K562 (cell line): ENCODE results near the gene MPPED2. TPM values are rescaled to one million over a fixed set of nuclear protein-coding genes. Genes with fewer than 3 reads are reported as not detected.

ENCODE experiments used
- ATAC-seq: fragments of 200-7000 bp; cut with Tn5 transposase; 3 replicates; pipeline ENCODE4 v1.9.1; 2020; ENCODE audit warnings: moderate library complexity
- BruUV-seq: library from RNA; stranded (reverse); fragments of 400-500 nt; replicated peaks from 2 replicates; lab custom pipeline; 2021; lab: Mats Ljungman, UMichigan
- CTCF ChIA-PET: fragments of 300-600 bp; formaldehyde crosslinking; extraction: SDS; loops from one replicate; lab custom pipeline; 2021; ENCODE audit warnings: low intra/inter-chr PET ratio; lab: Yijun Ruan, JAX
- POLR2A ChIA-PET: fragments of 300-600, 350-650 bp; sonication (Branson Sonifier 250); formaldehyde crosslinking; extraction: SDS; loops from one replicate; lab custom pipeline; 2021; ENCODE audit warnings: antibody characterized with exemption, inconsistent platforms; lab: Yijun Ruan, JAX
- DNase-seq, 4 experiments: peaks; one replicate each; pipeline versions ENCODE4 v3.0.0 to v3.0.0-alpha.2; 2011 to 2018; ENCODE audit warnings: low spot score in 3 of 4, mixed read lengths in 3 of 4; ENCODE audit errors: extremely low read depth in 1 of 4
- FAIRE-seq: peaks from 2 replicates; lab custom pipeline; 2011; peaks lifted over from hg19 to GRCh38; lab: Jason Lieb, UNC
- H2AFZ ChIP-seq: 2 replicates; pipeline ENCODE4 v1.6.0; 2011; ENCODE audit warnings: low read depth, low read length, control low read depth, inconsistent platforms
- H3K27ac ChIP-seq: fragments of 200-600 bp; 3 replicates; pipeline ENCODE4 v1.8.0; 2011; ENCODE audit warnings: low read depth, mild to moderate bottlenecking, control low read depth, inconsistent platforms, low read length, moderate library complexity, mixed read lengths; ENCODE audit errors: extremely low read depth
- H3K27me3 ChIP-seq, 2 experiments: fragments of 300-600 bp in 1 of 2; 2 replicates in 1 of 2; 3 replicates in 1 of 2; pipeline versions ENCODE4 v1.6.0 to v1.8.0; 2011; ENCODE audit warnings: inconsistent platforms in 2 of 2, low read length in 2 of 2, mild to moderate bottlenecking in 1 of 2, mixed read lengths in 1 of 2, moderate library complexity in 1 of 2; ENCODE audit not compliant: control insufficient read depth in 2 of 2, insufficient read depth in 2 of 2
- H3K36me3 ChIP-seq: fragments of 300-600 bp; 3 replicates; pipeline ENCODE4 v1.8.0; 2011; ENCODE audit warnings: mild to moderate bottlenecking, low read length, inconsistent platforms; ENCODE audit not compliant: control insufficient read depth, insufficient read depth
- H3K4me1 ChIP-seq, 2 experiments: fragments of 200-600 bp in 1 of 2; replicated peaks in 1 of 2; 2 replicates in 1 of 2; 3 replicates in 1 of 2; pipeline versions ENCODE4 v1.5.1 to v1.8.0; 2011; ENCODE audit warnings: inconsistent platforms in 2 of 2, low read length in 2 of 2, mild to moderate bottlenecking in 1 of 2, mixed read lengths in 1 of 2, moderate library complexity in 1 of 2; ENCODE audit not compliant: control insufficient read depth in 2 of 2, insufficient read depth in 2 of 2
- H3K4me2 ChIP-seq: 2 replicates; pipeline ENCODE4 v1.6.1; 2011; ENCODE audit warnings: low read length, control low read depth, inconsistent platforms, mixed read lengths; ENCODE audit not compliant: insufficient read depth
- H3K4me3 ChIP-seq: fragments of 200-600 bp; sonication (generic), shearing (Covaris generic); 2 replicates; pipeline ENCODE4 v1.5.1; 2016; ENCODE audit warnings: control low read depth, inconsistent platforms
- H3K79me2 ChIP-seq: fragments of 200-600 bp; 3 replicates; pipeline ENCODE4 v1.8.0; 2011; ENCODE audit warnings: low read length, inconsistent platforms; ENCODE audit not compliant: control insufficient read depth, insufficient read depth
- H3K9ac ChIP-seq, 2 experiments: 2 replicates each; pipeline versions ENCODE4 v1.6.0 to v1.6.1; 2011; ENCODE audit warnings: low read depth in 2 of 2, low read length in 2 of 2, control low read depth in 1 of 2, inconsistent platforms in 1 of 2, mild to moderate bottlenecking in 1 of 2, mixed read lengths in 1 of 2; ENCODE audit not compliant: insufficient read depth in 1 of 2
- H3K9me1 ChIP-seq: one replicate; pipeline ENCODE4 v1.6.0; 2011; ENCODE audit warnings: inconsistent platforms, mild to moderate bottlenecking, low read length, moderate library complexity; ENCODE audit not compliant: control insufficient read depth, insufficient read depth
- H3K9me3 ChIP-seq: replicated peaks from 2 replicates; pipeline ENCODE4 v1.5.1; 2011; ENCODE audit warnings: low read depth, low read length, inconsistent platforms; ENCODE audit not compliant: control insufficient read depth, insufficient read depth
- H4K20me1 ChIP-seq: replicated peaks from 2 replicates; pipeline ENCODE4 v1.6.1; 2011; ENCODE audit warnings: low read length, inconsistent platforms, mixed read lengths; ENCODE audit not compliant: control insufficient read depth, insufficient read depth
- FOXP1 ChIP-seq: sonication (generic); formaldehyde crosslinking; IDR thresholded peaks from 2 replicates; pipeline ENCODE4 v1.8.0; 2022; ENCODE audit warnings: mild to moderate bottlenecking, missing genetic modification reagents
- GATA2 ChIP-seq: sonication (generic); formaldehyde crosslinking; IDR thresholded peaks from 2 replicates; pipeline ENCODE4 v1.4.0; 2020; ENCODE audit warnings: mild to moderate bottlenecking, missing genetic modification reagents
- HDAC2 ChIP-seq: fragments of 450-650 bp; IDR thresholded peaks from 2 replicates; pipeline ENCODE4 v1.6.1; 2016; ENCODE audit warnings: mild to moderate bottlenecking
- NCOA6 ChIP-seq: fragments of 450-650 bp; IDR thresholded peaks from 2 replicates; pipeline ENCODE4 v1.6.1; 2017; ENCODE audit warnings: mild to moderate bottlenecking
- POLR2H ChIP-seq: IDR thresholded peaks from 2 replicates; pipeline ENCODE4 v1.6.1; 2016; ENCODE audit warnings: missing genetic modification characterization, low read depth, mild to moderate bottlenecking, control low read depth, missing compliant biosample characterization, moderate library complexity
- PRMT5 ChIP-seq: sonication (generic); formaldehyde crosslinking; IDR thresholded peaks from 2 replicates; pipeline ENCODE4 v1.5.0; 2020; ENCODE audit warnings: missing genetic modification reagents
- PRPF4 ChIP-seq: fragments of 200-400 bp; formaldehyde crosslinking; IDR thresholded peaks from one replicate; pipeline ENCODE4 v1.6.1; 2017; ENCODE audit warnings: low read length, low read depth, mild to moderate bottlenecking; ENCODE audit not compliant: insufficient read depth, poor library complexity, severe bottlenecking
- RAD51 ChIP-seq: fragments of 450-650 bp; IDR thresholded peaks from 2 replicates; pipeline ENCODE4 v1.7.1; 2016; ENCODE audit warnings: low read depth, mild to moderate bottlenecking, borderline replicate concordance
- RBM15 ChIP-seq: fragments of 200-400 bp; formaldehyde crosslinking; IDR thresholded peaks from 2 replicates; pipeline ENCODE4 v1.6.1; 2018; ENCODE audit warnings: mild to moderate bottlenecking, low read length, moderate library complexity; ENCODE audit not compliant: insufficient read depth
- SMARCA5 ChIP-seq: fragments of 450-650 bp; IDR thresholded peaks from 2 replicates; pipeline ENCODE4 v1.6.1; 2016
- TRIM28 ChIP-seq: fragments of 450-650 bp; IDR thresholded peaks from 2 replicates; pipeline ENCODE4 v1.6.1; 2017
- ZNF175 ChIP-seq: fragments of 200-800 bp; sonication (Bioruptor generic); IDR thresholded peaks from 2 replicates; pipeline ENCODE4 v1.6.1; 2016; ENCODE audit warnings: low read depth, mild to moderate bottlenecking, missing genetic modification characterization, missing compliant biosample characterization
- ZNF395 ChIP-seq: fragments of 200-800 bp; sonication (Bioruptor generic); IDR thresholded peaks from 2 replicates; pipeline ENCODE4 v1.6.1; 2017; ENCODE audit warnings: missing genetic modification characterization, missing compliant biosample characterization
- ZNF699 ChIP-seq: fragments of 250-450 bp; sonication (Bioruptor Pico); IDR thresholded peaks from 2 replicates; pipeline ENCODE4 v1.8.0; 2021; ENCODE audit warnings: mild to moderate bottlenecking, moderate library complexity; ENCODE audit not compliant: insufficient replicate concordance
- in situ Hi-C: fragments of 300-500 bp; cut with MboI; formaldehyde crosslinking; loops from 4 replicates; pipeline ENCODE4 v1.15.0; 2018; ENCODE audit warnings: inconsistent platforms, mixed read lengths
- intact Hi-C: fragments of 100-400 bp; cut with micrococcal nuclease; formaldehyde crosslinking; loops from 2 replicates; pipeline ENCODE4 v1.14.2; 2022
- polyA plus RNA-seq, 8 experiments: library from polyadenylated mRNA; depleted of rRNA in 4 of 8; stranded (reverse) in 5 of 8; unstranded in 3 of 8; fragments of >200 nt; fragmentation: Nextera tagmentation in 2 of 8; fragmentation: Illumina TruSeq in 1 of 8; extraction: Ambion mirVana in 2 of 8; extraction: Trizol in 1 of 8; gene quantifications; 2 replicates each; pipeline versions ENCODE4 v1.2.1 to v1.2.3, GENCODE V29; 2011 to 2014; ENCODE audit warnings: inconsistent platforms in 1 of 8, missing spikeins in 1 of 8
- total RNA-seq, 7 experiments: library from RNA; depleted of rRNA in 6 of 7; stranded (reverse); fragments of >200 nt in 6 of 7; fragmentation: Illumina TruSeq in 2 of 7; extraction: Trizol in 2 of 7; gene quantifications; 2 replicates each; pipeline versions ENCODE4 v1.2.1 to v1.2.3, GENCODE V29; 2011 to 2021; ENCODE audit warnings: low replicate concordance in 1 of 7
- TF ChIP-seq, protein P1 (sequence below): sonication (generic); formaldehyde crosslinking; IDR thresholded peaks from 2 replicates; pipeline ENCODE4 v1.8.1; 2023; ENCODE audit warnings: missing genetic modification reagents, mild to moderate bottlenecking, borderline replicate concordance
- TF ChIP-seq, protein P2 (sequence below): sonication (generic); formaldehyde crosslinking; IDR thresholded peaks from 2 replicates; pipeline ENCODE4 v1.9.0; 2022; ENCODE audit warnings: mild to moderate bottlenecking, missing genetic modification reagents
- TF ChIP-seq, protein P3 (sequence below): fragments of 250-450 bp; sonication (Bioruptor Pico); IDR thresholded peaks from 2 replicates; pipeline ENCODE4 v1.8.0; 2021; ENCODE audit warnings: moderate library complexity, mild to moderate bottlenecking, inconsistent platforms

The MPPED2 gene
- total and polyA plus RNA-seq, 9 of the 15 experiments (the other 6 are each of a cell fraction or from before 2014, with no cell fraction given) = not detected

GRCh38 chr11:30435488-30435887 is 150.7 kb downstream of the MPPED2 start:
- no peaks in the 10 kb centered on the region for H3K9me1 ChIP-seq
- TF ChIP-seq, protein P1, sequence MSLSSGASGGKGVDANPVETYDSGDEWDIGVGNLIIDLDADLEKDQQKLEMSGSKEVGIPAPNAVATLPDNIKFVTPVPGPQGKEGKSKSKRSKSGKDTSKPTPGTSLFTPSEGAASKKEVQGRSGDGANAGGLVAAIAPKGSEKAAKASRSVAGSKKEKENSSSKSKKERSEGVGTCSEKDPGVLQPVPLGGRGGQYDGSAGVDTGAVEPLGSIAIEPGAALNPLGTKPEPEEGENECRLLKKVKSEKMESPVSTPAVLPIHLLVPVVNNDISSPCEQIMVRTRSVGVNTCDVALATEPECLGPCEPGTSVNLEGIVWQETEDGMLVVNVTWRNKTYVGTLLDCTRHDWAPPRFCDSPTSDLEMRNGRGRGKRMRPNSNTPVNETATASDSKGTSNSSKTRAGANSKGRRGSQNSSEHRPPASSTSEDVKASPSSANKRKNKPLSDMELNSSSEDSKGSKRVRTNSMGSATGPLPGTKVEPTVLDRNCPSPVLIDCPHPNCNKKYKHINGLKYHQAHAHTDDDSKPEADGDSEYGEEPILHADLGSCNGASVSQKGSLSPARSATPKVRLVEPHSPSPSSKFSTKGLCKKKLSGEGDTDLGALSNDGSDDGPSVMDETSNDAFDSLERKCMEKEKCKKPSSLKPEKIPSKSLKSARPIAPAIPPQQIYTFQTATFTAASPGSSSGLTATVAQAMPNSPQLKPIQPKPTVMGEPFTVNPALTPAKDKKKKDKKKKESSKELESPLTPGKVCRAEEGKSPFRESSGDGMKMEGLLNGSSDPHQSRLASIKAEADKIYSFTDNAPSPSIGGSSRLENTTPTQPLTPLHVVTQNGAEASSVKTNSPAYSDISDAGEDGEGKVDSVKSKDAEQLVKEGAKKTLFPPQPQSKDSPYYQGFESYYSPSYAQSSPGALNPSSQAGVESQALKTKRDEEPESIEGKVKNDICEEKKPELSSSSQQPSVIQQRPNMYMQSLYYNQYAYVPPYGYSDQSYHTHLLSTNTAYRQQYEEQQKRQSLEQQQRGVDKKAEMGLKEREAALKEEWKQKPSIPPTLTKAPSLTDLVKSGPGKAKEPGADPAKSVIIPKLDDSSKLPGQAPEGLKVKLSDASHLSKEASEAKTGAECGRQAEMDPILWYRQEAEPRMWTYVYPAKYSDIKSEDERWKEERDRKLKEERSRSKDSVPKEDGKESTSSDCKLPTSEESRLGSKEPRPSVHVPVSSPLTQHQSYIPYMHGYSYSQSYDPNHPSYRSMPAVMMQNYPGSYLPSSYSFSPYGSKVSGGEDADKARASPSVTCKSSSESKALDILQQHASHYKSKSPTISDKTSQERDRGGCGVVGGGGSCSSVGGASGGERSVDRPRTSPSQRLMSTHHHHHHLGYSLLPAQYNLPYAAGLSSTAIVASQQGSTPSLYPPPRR (CRISPR knock-in tag) = no peak
- TF ChIP-seq, protein P2, sequence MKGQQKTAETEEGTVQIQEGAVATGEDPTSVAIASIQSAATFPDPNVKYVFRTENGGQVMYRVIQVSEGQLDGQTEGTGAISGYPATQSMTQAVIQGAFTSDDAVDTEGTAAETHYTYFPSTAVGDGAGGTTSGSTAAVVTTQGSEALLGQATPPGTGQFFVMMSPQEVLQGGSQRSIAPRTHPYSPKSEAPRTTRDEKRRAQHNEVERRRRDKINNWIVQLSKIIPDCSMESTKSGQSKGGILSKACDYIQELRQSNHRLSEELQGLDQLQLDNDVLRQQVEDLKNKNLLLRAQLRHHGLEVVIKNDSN (CRISPR knock-in tag) = no peak
- TF ChIP-seq ZNF395 = no peak
- TF ChIP-seq PRPF4 = no peak
- TF ChIP-seq SMARCA5 = no peak
- TF ChIP-seq RBM15 = no peak
- TF ChIP-seq TRIM28 = no peak
- no peak for TF ChIP-seq PRMT5 (CRISPR knock-in tag)
- no peak for TF ChIP-seq ZNF699 (CRISPR knock-in tag)
- no peak for TF ChIP-seq GATA2
- no peak for TF ChIP-seq RAD51
- TF ChIP-seq HDAC2 = no peak
- TF ChIP-seq POLR2H = no peak
- TF ChIP-seq, protein P3, sequence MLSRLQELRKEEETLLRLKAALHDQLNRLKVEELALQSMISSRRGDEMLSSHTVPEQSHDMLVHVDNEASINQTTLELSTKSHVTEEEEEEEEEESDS (CRISPR knock-in tag) = no peak
- no peak for TF ChIP-seq ZNF175 (CRISPR knock-in tag)
- no peak for TF ChIP-seq NCOA6
- TF ChIP-seq FOXP1 (CRISPR knock-in tag) = no peak

More at GRCh38 chr11:30435488-30435887, 150.7 kb downstream of the MPPED2 start:
- Histone ChIP-seq H3K4me1 (no peaks in the 10 kb centered on the region), H3K4me3 (no peak overlapping the region), H2AFZ (no peak overlapping the region), H3K9me3 (no peaks in the 10 kb centered on the region), H4K20me1 (no peaks in the 10 kb centered on the region), H3K9ac (no peak overlapping the region), H3K36me3 (no peaks in the 10 kb centered on the region), H3K27me3 (no peaks in the 10 kb centered on the region), H3K4me2 (no peak overlapping the region), H3K27ac (no peak overlapping the region), H3K79me2 (no peaks in the 10 kb centered on the region)
- no peak for DNase-seq
- intact Hi-C loops (no loop called here), in situ Hi-C loops (no loop called here)
- ATAC-seq = no peak
- no TSS peak for BruUV-seq
- ChIA-PET CTCF (no interaction called here), POLR2A (interaction anchor here (0.5 kb wide), 1 partner anchor 283 kb away, joined by 3 read pairs; no protein-coding TSS in a partner anchor)
- no peak for FAIRE-seq
